HepG2 (cell line): ENCODE measurements around the gene TNP2. TPM values are rescaled to one million over a fixed set of nuclear protein-coding genes. Genes with fewer than 3 reads are reported as not detected.

Experiments
- CEBPZ ChIP-seq: IDR thresholded peaks from 2 replicates; pipeline ENCODE4 v1.6.1; 2012; ENCODE audit warnings: low read length, improper control_type of control experiment
- DR1 ChIP-seq: sonication (generic); formaldehyde crosslinking; IDR thresholded peaks from 2 replicates; pipeline ENCODE4 v1.8.0; 2021; ENCODE audit warnings: mild to moderate bottlenecking, missing genetic modification reagents, inconsistent platforms
- FOXO4 ChIP-seq: sonication (generic); formaldehyde crosslinking; conservative IDR thresholded peaks from 2 replicates; pipeline ENCODE4 v1.8.1; 2023; ENCODE audit warnings: missing genetic modification reagents
- FOXP4 ChIP-seq: sonication (generic); formaldehyde crosslinking; IDR thresholded peaks from 2 replicates; pipeline ENCODE4 v1.4.0; 2020; ENCODE audit warnings: missing genetic modification reagents
- FUBP1 ChIP-seq: sonication (generic); formaldehyde crosslinking; IDR thresholded peaks from 2 replicates; pipeline ENCODE4 v1.5.1; 2020; ENCODE audit warnings: missing genetic modification reagents, mild to moderate bottlenecking, borderline replicate concordance
- GZF1 ChIP-seq: sonication (generic); formaldehyde crosslinking; IDR thresholded peaks from 2 replicates; pipeline ENCODE4 v1.5.1; 2020; ENCODE audit warnings: mild to moderate bottlenecking, missing genetic modification reagents
- HNF4A ChIP-seq: sonication (generic); formaldehyde crosslinking; IDR thresholded peaks from 2 replicates; pipeline ENCODE4 v1.4.0; 2020; ENCODE audit warnings: missing genetic modification reagents
- IKZF1 ChIP-seq: fragments of 450-650 bp; IDR thresholded peaks from 2 replicates; pipeline ENCODE4 v1.7.1; 2016
- MAFK ChIP-seq, 2 experiments: IDR thresholded peaks in 1 of 2; conservative IDR thresholded peaks in 1 of 2; 2 replicates each; pipeline ENCODE4 v1.6.1; 2011; ENCODE audit warnings: improper control_type of control experiment in 2 of 2, low read length in 2 of 2
- MTF2 ChIP-seq: sonication (generic); formaldehyde crosslinking; IDR thresholded peaks from 2 replicates; pipeline ENCODE4 v1.5.0; 2020; ENCODE audit warnings: missing genetic modification reagents, borderline replicate concordance
- SIN3A ChIP-seq: IDR thresholded peaks from 2 replicates; pipeline ENCODE4 v1.6.1; 2011; ENCODE audit warnings: low read depth, mild to moderate bottlenecking, control low read depth, low read length, borderline replicate concordance
- SP4 ChIP-seq: sonication (generic); formaldehyde crosslinking; IDR thresholded peaks from 2 replicates; pipeline ENCODE4 v1.8.1; 2023; ENCODE audit warnings: mild to moderate bottlenecking, missing genetic modification reagents
- ZEB1 ChIP-seq: IDR thresholded peaks from 2 replicates; pipeline ENCODE4 v1.6.1; 2012; ENCODE audit warnings: mild to moderate bottlenecking, low read depth, inconsistent platforms; ENCODE audit not compliant: insufficient replicate concordance
- ZFP90 ChIP-seq: sonication (generic); formaldehyde crosslinking; IDR thresholded peaks from 2 replicates; pipeline ENCODE4 v1.8.0; 2022; ENCODE audit warnings: missing genetic modification reagents, mild to moderate bottlenecking, inconsistent platforms, borderline replicate concordance
- ZFY ChIP-seq: sonication (generic); formaldehyde crosslinking; IDR thresholded peaks from 2 replicates; pipeline ENCODE4 v1.4.0; 2020; ENCODE audit warnings: missing genetic modification reagents
- ZNF552 ChIP-seq: sonication (generic); formaldehyde crosslinking; IDR thresholded peaks from 2 replicates; pipeline ENCODE4 v1.9.0; 2022; ENCODE audit warnings: missing genetic modification reagents, mild to moderate bottlenecking, borderline replicate concordance
- ZNF639 ChIP-seq: conservative IDR thresholded peaks from 2 replicates; pipeline ENCODE4 v1.6.1; 2018; ENCODE audit warnings: missing genetic modification reagents
- ZSCAN31 ChIP-seq: sonication (generic); formaldehyde crosslinking; IDR thresholded peaks from 2 replicates; pipeline ENCODE4 v1.5.0; 2020; ENCODE audit warnings: low read depth, mild to moderate bottlenecking, missing genetic modification reagents
- polyA plus RNA-seq, 8 experiments: library from polyadenylated mRNA; depleted of rRNA in 3 of 8; stranded (reverse) in 7 of 8; unstranded in 1 of 8; fragments of >200 nt; fragmentation: Illumina TruSeq in 4 of 8; extraction: Trizol in 4 of 8; gene quantifications; 2 replicates each; pipeline versions ENCODE4 v1.2.1 to v1.2.3, GENCODE V29; 2011 to 2016; ENCODE audit warnings: low read depth in 4 of 8, missing spikeins in 1 of 8, mixed read lengths in 1 of 8; ENCODE audit not compliant: insufficient read depth in 1 of 8
- total RNA-seq, 5 experiments: library from RNA; depleted of rRNA; stranded (reverse); fragments of >200 nt; fragmentation: Illumina TruSeq; extraction: Trizol; gene quantifications; 2 replicates each; pipeline ENCODE4 v1.2.3, GENCODE V29; 2016; ENCODE audit warnings: low read depth in 1 of 5

The TNP2 gene
- total and polyA plus RNA-seq, 2 of the 13 experiments (the other 11 are each of a cell fraction or from before 2014, with no cell fraction given): not detected

GRCh38 chr16:11280616-11281522, 11.7 kb upstream of the TNP2 start, which contains the start of gene PRM1 (continued):
- TF ChIP-seq CEBPZ: no peak
- TF ChIP-seq ZNF639: no peak
- peak; percentile 36; the same call in 1 of the 2 replicates for TF ChIP-seq ZFY (CRISPR knock-in tag)
- no peak for TF ChIP-seq IKZF1
- no peak for TF ChIP-seq MAFK (conservative IDR thresholded peaks at IDR 0.05 in 1 of 2, IDR thresholded peaks at IDR 0.05 in 1 of 2; ENCODE audit: low read length in 2 of 2)
- no peak for TF ChIP-seq MTF2 (CRISPR knock-in tag)
- TF ChIP-seq ZFP90 (CRISPR knock-in tag): 0 out of 2 replicates have a peak, but pooled peaks have one; percentile 31
- TF ChIP-seq SIN3A: no peak
- peak; percentile 5 for TF ChIP-seq ZEB1
- no peak for TF ChIP-seq ZNF552 (CRISPR knock-in tag)
- TF ChIP-seq GZF1 (CRISPR knock-in tag): 0 out of 2 replicates have a peak, but pooled peaks have one; percentile 47
- TF ChIP-seq ZSCAN31 (CRISPR knock-in tag): no peak
- TF ChIP-seq HNF4A (CRISPR knock-in tag): no peak
- no peak for TF ChIP-seq DR1 (CRISPR knock-in tag)
- TF ChIP-seq FOXO4 (CRISPR knock-in tag): 0 out of 2 replicates have a peak, but pooled peaks have one; percentile 78
- TF ChIP-seq SP4: no peak
- TF ChIP-seq FUBP1 (CRISPR knock-in tag): no peak
- TF ChIP-seq FOXP4 (CRISPR knock-in tag): no peak
